NCI-H2107 treated with DMSO at 0.1 percent for 48 hours (cell line): ENCODE data around the gene B3GLCT.
"Not testable (repeated sequence)": the region's sequence is repeated elsewhere in the genome, so short reads cannot be mapped to it uniquely, and the experiment has no call there.

Experiments
- DNase-seq: peaks from one replicate; lab custom pipeline; 2025; ENCODE audit not compliant: unreplicated experiment; lab: John Stamatoyannopoulos, UW

The B3GLCT gene

GRCh38 chr13:31339616-31340015 is 139.8 kb downstream of the B3GLCT start:
- DNase-seq = not testable (repeated sequence)

DNA sequence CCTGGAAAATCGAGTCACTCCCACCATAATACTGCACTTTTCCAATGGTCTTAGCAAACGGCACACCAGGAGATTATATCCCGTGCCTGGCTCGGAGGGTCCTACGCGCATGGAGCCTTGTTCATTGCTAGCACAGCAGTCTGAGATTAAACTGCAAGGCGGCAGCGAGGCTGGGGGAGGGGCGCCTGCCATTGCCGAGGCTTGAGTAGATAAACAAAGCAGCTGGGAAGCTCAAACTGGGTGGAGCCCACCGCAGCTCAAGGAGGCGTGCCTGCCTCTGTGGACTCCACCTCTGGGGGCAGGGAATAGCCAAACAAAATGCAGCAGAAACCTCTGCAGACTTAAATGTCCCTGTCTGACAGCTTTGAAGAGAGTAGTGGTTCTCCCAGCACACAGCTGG is 141.1 kb downstream of the B3GLCT start:
- not testable (repeated sequence) for DNase-seq

- no peak for DNase-seq
These were observed 147.1 kb downstream of the B3GLCT start for GRCh38 chr13:31346891-31347290.

- no peak for DNase-seq
These were observed 149.4 kb downstream of the B3GLCT start for GRCh38 chr13:31349156-31349555.

- DNase-seq = no peak
These were observed 150.8 kb downstream of the B3GLCT start for GRCh38 chr13:31350560-31350959.

DNA sequence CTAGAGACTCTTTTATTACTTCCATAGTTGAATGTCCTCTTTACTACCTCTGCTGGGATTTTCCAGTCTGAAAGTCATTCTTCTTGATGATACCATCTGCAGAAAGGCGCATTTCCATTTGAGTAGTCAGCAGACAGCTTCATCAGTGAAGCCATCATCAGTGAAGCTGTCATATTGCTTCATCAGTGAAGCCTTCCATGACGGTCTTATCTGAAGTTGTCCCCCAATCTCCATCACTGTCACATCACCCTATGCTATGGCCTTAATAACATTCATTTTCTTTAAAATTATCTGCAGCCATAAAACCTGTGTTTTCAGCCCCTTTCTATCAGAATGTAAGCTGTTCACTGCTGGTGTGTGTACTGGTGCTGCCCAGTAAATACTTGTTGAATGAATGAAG is 151.6 kb downstream of the B3GLCT start:
- DNase-seq = no peak

DNA sequence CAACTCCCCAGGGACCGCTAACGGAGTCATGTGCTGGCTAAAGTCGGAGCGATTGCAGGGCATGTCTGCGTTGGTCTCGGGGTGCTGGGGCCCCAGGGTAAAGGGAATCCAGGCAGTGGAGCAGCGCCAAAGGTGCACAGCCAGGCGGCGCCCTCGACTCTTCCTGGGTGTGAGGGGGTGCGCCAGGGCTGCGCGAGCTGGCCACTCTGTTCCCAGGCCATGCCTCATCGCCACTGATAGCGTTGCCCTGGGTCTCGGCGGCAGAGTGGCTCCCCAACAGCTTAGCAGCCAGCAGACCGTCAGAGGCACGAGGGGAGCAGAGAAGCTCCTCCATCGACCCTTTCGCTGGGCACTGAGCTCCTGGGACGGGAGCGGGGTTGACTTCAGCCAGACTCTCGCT is 152.7 kb downstream of the B3GLCT start:
- DNase-seq = no peak

DNA sequence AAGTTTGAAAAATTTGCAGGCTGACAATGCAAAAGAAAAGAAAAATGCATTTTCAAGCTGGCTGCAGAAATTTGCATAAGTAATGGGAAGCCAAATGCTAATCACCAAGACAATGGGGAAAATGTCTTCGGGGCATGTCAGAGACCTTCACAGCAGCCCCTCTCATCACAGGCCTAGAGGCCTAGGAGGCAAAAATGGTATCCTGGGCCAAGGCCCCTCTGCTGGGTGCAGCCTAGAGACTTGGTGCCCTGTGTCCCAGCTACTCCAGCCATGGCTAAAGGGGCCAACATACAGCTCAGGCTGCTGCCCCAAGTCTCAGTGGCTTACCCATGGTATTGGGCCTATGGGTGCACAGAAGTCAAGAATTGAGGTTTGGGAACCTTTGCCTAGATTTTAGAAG is 155.2 kb downstream of the B3GLCT start:
- no peak for DNase-seq

DNA sequence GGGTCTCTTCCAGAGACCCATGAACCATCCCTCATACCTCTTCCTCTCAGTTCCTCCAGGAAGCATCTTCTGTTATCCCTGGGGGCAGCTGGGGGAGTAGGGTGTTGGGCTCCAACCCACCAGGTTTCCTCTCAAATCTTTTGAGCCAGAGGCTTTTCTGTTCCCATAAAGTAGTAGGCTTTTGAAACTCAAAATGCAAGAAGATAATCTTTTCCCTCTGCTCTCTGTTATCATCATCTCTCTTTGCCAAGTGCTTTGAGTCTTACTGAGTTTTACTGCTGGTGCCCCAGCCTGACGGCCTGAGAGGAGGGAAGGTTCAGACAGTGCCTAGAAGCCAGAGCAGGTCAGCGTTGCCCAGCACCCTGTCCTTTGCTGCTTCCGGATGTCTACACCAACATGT is 157.2 kb downstream of the B3GLCT start:
- no peak for DNase-seq

GRCh38 chr13:31357581-31357980 is 157.8 kb downstream of the B3GLCT start:
- no peak for DNase-seq

- DNase-seq = no peak
These were observed 161.9 kb downstream of the B3GLCT start for GRCh38 chr13:31361673-31362072.

GRCh38 chr13:31365630-31366029 is 165.9 kb downstream of the B3GLCT start:
- DNase-seq = no peak

- no peak for DNase-seq
These were observed 167.6 kb downstream of the B3GLCT start for GRCh38 chr13:31367410-31367809.

DNA sequence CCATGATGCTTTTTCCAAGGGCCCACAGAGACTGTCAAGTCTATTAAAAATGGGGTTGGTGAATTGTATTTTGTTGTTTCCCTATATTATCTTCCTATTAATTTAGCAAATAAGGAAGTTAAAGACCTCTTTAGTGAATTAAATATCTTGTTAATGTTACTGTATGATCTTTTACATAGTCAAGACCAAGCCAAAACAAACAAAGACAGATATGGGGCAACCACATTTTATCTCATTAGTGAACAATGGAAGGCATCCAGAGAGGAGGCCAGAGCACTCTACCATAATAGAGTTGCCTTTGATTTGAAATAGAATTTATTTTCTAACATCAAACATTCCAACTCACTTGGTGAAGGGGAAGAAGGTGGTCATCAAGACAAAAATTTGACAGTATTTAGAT is 169.4 kb downstream of the B3GLCT start:
- no peak for DNase-seq

DNA sequence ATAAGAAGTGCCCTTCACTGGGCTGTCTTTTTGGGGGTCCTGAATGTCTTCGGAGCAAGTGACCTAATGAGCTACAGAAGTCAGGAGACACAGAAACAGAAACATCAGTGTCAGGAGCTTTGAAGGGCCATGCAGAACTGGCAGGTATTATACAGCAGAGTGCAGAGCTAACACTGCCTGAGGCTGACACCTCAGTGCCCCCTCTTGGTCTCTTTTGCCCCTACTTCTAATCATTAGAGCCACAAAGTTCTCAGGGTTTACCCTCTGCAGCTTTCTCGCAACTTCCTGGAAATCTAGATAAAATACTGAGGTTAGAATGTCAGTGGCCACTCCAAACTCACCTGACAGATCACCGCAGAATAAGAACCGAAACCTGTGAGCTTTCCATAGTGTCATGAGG is 172.7 kb downstream of the B3GLCT start:
- no peak for DNase-seq

DNA sequence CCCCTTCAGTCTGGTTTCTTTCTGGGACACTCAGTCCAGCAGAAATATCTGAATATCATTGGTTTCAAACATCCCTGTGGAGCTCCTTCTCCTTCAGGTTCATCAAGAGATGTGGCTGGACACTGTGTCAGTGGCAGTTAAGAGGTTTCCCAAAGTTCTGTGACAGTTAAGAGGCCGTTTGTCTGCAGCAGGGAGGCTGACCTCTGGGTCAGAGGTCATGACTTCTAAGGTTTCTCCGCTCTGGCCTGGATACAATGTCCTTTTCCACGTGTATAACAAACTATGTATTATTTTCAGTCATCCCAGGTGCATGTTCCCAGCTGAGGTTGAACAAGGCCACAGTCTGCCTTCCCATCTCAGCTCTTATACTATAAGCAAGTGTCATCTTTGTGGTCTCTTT is 174.9 kb downstream of the B3GLCT start:
- DNase-seq = no peak

DNA sequence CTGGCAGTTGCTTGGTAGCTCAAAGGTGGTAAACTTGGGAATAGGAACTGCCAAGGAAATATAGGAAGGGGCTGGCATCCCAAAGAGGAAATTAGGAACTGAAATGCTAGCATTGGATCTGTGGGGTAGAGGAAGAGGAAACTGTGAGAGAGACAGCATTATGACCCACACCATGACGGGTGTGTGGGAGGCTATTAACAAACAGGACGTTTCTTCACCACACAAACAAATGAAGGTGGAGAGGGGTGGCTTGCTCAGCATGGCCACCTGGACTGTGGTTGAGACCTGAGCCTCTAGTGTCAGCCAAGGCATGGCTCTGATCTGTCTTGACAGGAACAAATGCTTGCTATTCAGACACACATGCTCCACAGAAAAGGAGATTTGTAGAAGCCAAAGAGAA is 178.2 kb downstream of the B3GLCT start:
- no peak for DNase-seq

DNA sequence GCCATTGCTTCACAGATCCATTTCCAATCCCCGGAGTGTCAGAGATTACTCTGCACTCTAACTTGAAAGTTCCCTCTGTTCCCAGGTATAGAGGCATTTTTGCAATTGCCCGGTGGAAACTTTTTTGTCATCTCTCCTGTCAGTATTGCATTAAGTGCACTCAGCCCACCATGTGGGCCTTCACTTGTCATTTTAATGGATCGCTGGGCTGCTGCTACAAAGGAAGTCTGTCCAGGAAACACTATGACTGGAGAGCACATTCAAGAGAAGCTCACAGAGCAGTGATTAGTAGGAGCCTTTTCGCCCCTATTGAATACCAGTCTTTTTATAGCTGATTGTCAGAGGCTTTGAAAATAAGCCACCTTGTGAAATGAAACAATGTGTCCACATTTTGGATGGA is 180.9 kb downstream of the B3GLCT start:
- DNase-seq = no peak
